Keratinocyte (primary cell): ENCODE data around the gene IGFALS. TPM values are rescaled to one million over a fixed set of nuclear protein-coding genes. Genes with fewer than 3 reads are reported as not detected.

Source experiments
- DNase-seq: peaks from one replicate; pipeline ENCODE4 v3.0.0-alpha.2; 2011; ENCODE audit warnings: low read depth, missing footprints, low spot score
- FAIRE-seq: peaks from 2 replicates; lab custom pipeline; 2011; peaks lifted over from hg19 to GRCh38; lab: Jason Lieb, UNC
- H2AFZ ChIP-seq: 2 replicates; pipeline ENCODE4 v1.6.0; 2012; ENCODE audit warnings: low read length, control low read depth, inconsistent platforms; ENCODE audit not compliant: control insufficient read depth
- H3K27ac ChIP-seq: 2 replicates; pipeline ENCODE4 v1.5.1; 2011; ENCODE audit warnings: low read length; ENCODE audit not compliant: control insufficient read depth, insufficient read depth
- H3K27me3 ChIP-seq: 3 replicates; pipeline ENCODE4 v1.6.0; 2011; ENCODE audit warnings: low read length; ENCODE audit not compliant: control insufficient read depth, insufficient read depth; ENCODE audit errors: extremely low read depth
- H3K36me3 ChIP-seq, 2 experiments: 2 replicates in 1 of 2; 3 replicates in 1 of 2; pipeline ENCODE4 v1.5.1; 2011; ENCODE audit warnings: low read length in 2 of 2, mild to moderate bottlenecking in 1 of 2; ENCODE audit not compliant: control insufficient read depth in 2 of 2, insufficient read depth in 2 of 2; ENCODE audit errors: extremely low read depth in 1 of 2
- H3K4me1 ChIP-seq: 3 replicates; pipeline ENCODE4 v1.5.1; 2011; ENCODE audit warnings: low read length; ENCODE audit not compliant: control insufficient read depth, insufficient read depth; ENCODE audit errors: extremely low read depth
- H3K4me2 ChIP-seq: 3 replicates; pipeline ENCODE4 v1.6.0; 2011; ENCODE audit warnings: low read depth, low read length; ENCODE audit not compliant: control insufficient read depth, insufficient read depth; ENCODE audit errors: extremely low read depth
- H3K4me3 ChIP-seq, 3 experiments: fragments of 200-600 bp in 1 of 3; sonication (generic) in 1 of 3; 2 replicates in 2 of 3; 3 replicates in 1 of 3; pipeline ENCODE4 v1.5.1; 2011 to 2016; ENCODE audit warnings: low read length in 3 of 3, mild to moderate bottlenecking in 3 of 3, control low read depth in 2 of 3, inconsistent platforms in 1 of 3, low read depth in 1 of 3, mixed read lengths in 1 of 3, mixed run types in 1 of 3, moderate library complexity in 1 of 3; ENCODE audit not compliant: control insufficient read depth in 2 of 3, insufficient read depth in 2 of 3; ENCODE audit errors: extremely low read depth in 1 of 3
- H3K79me2 ChIP-seq: 2 replicates; pipeline ENCODE4 v1.6.0; 2012; ENCODE audit warnings: low read length; ENCODE audit not compliant: control insufficient read depth, insufficient read depth
- H3K9ac ChIP-seq: 3 replicates; pipeline ENCODE4 v1.6.0; 2011; ENCODE audit warnings: low read length; ENCODE audit not compliant: control insufficient read depth, insufficient read depth; ENCODE audit errors: extremely low read depth
- H3K9me1 ChIP-seq: 3 replicates; pipeline ENCODE4 v1.6.0; 2011; ENCODE audit warnings: low read length; ENCODE audit not compliant: control insufficient read depth, insufficient read depth; ENCODE audit errors: extremely low read depth
- H3K9me3 ChIP-seq: 2 replicates; pipeline ENCODE4 v1.5.1; 2012; ENCODE audit warnings: low read depth, low read length; ENCODE audit not compliant: control insufficient read depth
- H4K20me1 ChIP-seq: 3 replicates; pipeline ENCODE4 v1.6.0; 2011; ENCODE audit warnings: low read length; ENCODE audit not compliant: control insufficient read depth, insufficient read depth; ENCODE audit errors: extremely low read depth
- CTCF ChIP-seq, 3 experiments: IDR thresholded peaks in 1 of 3; conservative IDR thresholded peaks in 1 of 3; optimal IDR thresholded peaks in 1 of 3; 2 replicates in 2 of 3; 3 replicates in 1 of 3; pipeline versions ENCODE3 to v1.5.1; 2011; ENCODE audit warnings: low read length in 3 of 3, mild to moderate bottlenecking in 3 of 3, moderate library complexity in 2 of 3, control low read depth in 1 of 3, inconsistent platforms in 1 of 3; ENCODE audit not compliant: insufficient read depth in 2 of 3; ENCODE audit errors: extremely low read depth in 1 of 3
- EZH2 ChIP-seq: IDR thresholded peaks from one replicate; pipeline ENCODE4 v1.6.1; 2012; ENCODE audit warnings: inconsistent platforms, mild to moderate bottlenecking, low read length, moderate library complexity
- dilution Hi-C: fragments of 300-500 bp; cut with MboI; formaldehyde crosslinking; loops from one replicate; pipeline ENCODE4 v1.7.0; 2020; ENCODE audit warnings: low sequenced_read_pairs; ENCODE audit not compliant: extremely low pct_ligation_motif_present
- polyA plus RNA-seq, 5 experiments: library from polyadenylated mRNA; depleted of rRNA in 3 of 5; stranded (reverse) in 3 of 5; stranded (forward) in 1 of 5; unstranded in 1 of 5; fragments of >200 nt; gene quantifications; 1 replicate in 1 of 5; 2 replicates in 3 of 5; 3 replicates in 1 of 5; pipeline versions ENCODE4 v1.2.1 to v1.2.3, GENCODE V29; 2011 to 2012; ENCODE audit warnings: missing spikeins in 2 of 5, low read depth in 1 of 5, low replicate concordance in 1 of 5

IGFALS gene
- polyA plus RNA-seq, 1 donor (not counting 4 experiments of a cell fraction or from before 2014, with no cell fraction given): not detected

DNA sequence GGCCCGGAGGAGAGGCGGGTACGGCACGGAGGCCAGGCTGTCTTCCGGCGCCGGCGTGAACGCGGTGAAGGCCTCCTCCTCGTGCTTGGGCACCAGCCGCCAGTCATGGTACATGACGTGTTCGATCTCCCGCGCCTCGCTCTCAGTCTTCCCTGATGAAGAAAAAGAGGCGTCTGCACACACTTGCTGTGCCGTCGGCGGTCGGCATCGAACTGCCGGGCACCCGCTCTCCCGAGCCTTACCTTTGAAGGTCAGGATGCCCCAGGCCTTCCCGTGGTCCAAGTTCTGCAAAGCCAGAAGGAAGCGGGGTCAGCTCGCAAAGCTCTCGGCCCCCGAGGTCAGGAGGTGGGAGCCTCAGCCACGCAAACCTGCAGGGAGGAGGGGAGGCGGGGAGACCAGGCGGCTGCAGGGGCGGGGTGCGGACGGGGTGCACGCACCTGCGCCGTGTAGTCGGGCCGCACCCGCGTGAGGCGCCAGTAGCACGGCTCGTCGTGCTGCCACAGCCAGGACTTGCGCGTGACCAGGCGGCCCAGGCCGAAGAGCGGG lies 21.1 kb downstream of the IGFALS start, which contains the start of gene EME2:
EME2 (plus strand) TSS at position 449 of the 546 bp plus-strand sequence. CDS start 418 bp downstream, outside the sequence.
- dilution Hi-C loops: no loop called here
- Histone ChIP-seq H2AFZ (peak within 1 kb of the TSS; percentile 74), H3K4me2 (peak within 1 kb of the TSS; percentile 99), H3K27me3 (no peaks in the 10 kb centered on the region), H3K9me3 (no peaks in the 10 kb centered on the region), H3K27ac (peak within 1 kb of the TSS; percentile 76), H3K79me2 (peaks cover 32% of the 10 kb centered on the region), H3K9me1 (no peaks in the 10 kb centered on the region), H3K36me3 (peaks cover 3 to 11% of the 10 kb centered on the region in 2 experiments), H3K9ac (peak within 1 kb of the TSS; percentile 81), H4K20me1 (peaks cover 2% of the 10 kb centered on the region), H3K4me1 (peaks cover 22% of the 10 kb centered on the region), H3K4me3 (peak within 1 kb of the TSS; percentile 73 to 75 (median 73))
- FAIRE-seq (no peak), DNase-seq (no peak)
- no peak for TF ChIP-seq CTCF (optimal IDR thresholded peaks at IDR 0.05 in 1 of 3, IDR thresholded peaks at IDR 0.05 in 1 of 3, conservative IDR thresholded peaks at IDR 0.05 in 1 of 3; ENCODE audit: extremely low read depth in 1 of 3, insufficient read depth in 2 of 3, low read length in 3 of 3)
- no peak for TF ChIP-seq EZH2

DNA sequence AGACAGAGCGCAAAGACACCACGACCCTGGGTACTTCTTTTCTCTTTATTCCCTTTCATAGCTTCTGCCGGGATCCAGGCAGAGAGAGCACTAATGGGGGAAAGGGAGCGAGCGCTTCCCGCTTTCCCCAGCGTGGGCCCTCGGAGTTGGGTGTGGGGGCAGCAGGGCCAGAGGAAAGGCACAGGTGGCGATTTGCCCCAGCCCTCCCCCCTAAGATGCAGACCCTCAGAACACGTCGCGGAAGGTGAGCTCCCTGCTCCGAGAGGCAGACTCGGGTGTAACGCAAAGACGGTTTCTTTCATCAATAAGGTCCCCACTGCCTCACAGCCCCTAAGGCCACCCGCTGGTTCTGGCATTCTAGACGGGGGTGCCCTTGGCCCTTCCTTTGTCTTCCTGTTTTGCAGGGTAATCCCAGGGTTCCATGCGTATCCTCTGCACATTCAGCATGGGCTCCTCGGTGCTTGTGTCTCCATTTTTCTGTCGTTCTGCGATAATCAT lies 21.6 kb downstream of the IGFALS start:
- Histone ChIP-seq H3K79me2 (peaks cover 32% of the 10 kb centered on the region), H3K36me3 (peaks cover 3 to 10% of the 10 kb centered on the region in 2 experiments), H3K4me2 (peak overlapping the region; percentile 99), H4K20me1 (peaks cover 2% of the 10 kb centered on the region), H3K9ac (peak overlapping the region; percentile 81), H3K27ac (peak overlapping the region; percentile 76), H2AFZ (no peak overlapping the region), H3K9me1 (no peaks in the 10 kb centered on the region), H3K27me3 (no peaks in the 10 kb centered on the region), H3K4me1 (peaks cover 22% of the 10 kb centered on the region), H3K9me3 (no peaks in the 10 kb centered on the region), H3K4me3 (peak overlapping the region; percentile 73 to 75 (median 73))
- dilution Hi-C loops: no loop called here
- no peak for TF ChIP-seq CTCF (optimal IDR thresholded peaks at IDR 0.05 in 1 of 3, IDR thresholded peaks at IDR 0.05 in 1 of 3, conservative IDR thresholded peaks at IDR 0.05 in 1 of 3; ENCODE audit: extremely low read depth in 1 of 3, insufficient read depth in 2 of 3, low read length in 3 of 3)
- TF ChIP-seq EZH2: no peak
- FAIRE-seq (no peak), DNase-seq (no peak)
